GM18520 (cell line): Measurements from ENCODE around the gene CARHSP1.
"Not testable (repeated sequence)": the region's sequence is repeated elsewhere in the genome, so short reads cannot be mapped to it uniquely, and the experiment has no call there.

Source experiments
- ATAC-seq: cut with Tn5 transposase; IDR thresholded peaks from one replicate; pipeline ENCODE4 v1.9.1; 2021; ENCODE audit not compliant: unreplicated experiment

Gene CARHSP1

DNA sequence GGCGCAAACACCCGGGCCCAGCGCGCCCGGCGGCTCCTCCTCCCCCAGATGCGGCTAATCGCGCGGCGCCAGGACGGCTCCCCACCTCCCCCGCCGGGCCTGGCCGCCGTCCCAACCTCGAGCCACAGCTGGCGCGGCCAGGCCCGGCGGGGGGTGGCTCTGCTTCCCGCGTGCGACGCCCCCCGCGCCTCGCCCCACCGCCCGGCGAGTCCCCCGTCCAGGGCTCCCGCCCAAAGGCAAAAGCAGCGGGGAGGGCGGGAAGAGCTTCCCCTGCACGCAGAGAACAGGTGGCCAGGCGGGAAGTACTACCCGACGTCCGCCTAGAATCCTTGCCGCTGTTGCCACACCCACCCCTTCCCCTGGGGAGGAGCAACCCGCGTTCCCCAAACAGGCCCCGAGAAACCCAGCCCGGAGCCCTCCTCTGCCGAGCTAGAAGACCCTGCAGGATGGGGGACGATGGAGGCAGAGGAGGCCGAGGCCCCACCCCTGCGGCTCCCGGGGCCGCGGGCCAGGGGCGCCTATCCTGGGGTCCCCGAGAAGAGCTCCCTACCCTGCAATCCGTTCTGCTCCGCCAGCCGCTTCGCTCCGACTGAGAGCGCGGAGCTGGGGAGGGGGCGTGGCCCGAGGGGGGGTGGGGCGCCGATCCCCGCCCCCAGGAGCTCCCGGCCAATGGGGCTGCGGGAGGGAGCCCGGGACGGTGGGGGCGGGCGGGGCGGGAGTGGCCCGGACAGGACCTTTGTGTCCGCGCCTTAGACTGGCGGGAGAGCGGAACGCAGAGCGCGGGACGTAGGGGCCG lies at the start of gene CARHSP1:
Gene CARHSP1, minus strand, starts transcription at position 591 of the 796 bp plus-strand sequence. CDS start 9,678 bp downstream, outside the sequence.
- ATAC-seq: peak; percentile 67

DNA sequence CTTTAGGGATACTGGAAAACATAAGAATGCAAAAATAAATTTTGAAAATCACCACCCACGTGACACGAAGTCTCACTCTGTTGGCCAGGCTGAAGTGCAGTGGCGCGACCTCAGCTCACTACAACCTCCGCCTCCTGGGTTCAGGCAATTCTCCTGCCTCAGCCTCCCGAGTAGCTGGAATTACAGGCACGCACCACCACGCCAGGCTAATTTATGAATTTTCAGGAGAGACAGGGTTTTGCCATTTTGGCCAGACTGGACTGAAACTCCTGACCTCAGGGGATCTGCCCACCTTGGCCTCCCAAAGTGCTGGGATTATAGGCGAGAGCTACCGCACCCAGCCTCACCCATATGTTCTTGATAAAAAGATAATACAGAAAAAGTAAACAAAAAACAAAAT lies 48.5 kb upstream of the CARHSP1 start:
- not testable (repeated sequence) for ATAC-seq

DNA sequence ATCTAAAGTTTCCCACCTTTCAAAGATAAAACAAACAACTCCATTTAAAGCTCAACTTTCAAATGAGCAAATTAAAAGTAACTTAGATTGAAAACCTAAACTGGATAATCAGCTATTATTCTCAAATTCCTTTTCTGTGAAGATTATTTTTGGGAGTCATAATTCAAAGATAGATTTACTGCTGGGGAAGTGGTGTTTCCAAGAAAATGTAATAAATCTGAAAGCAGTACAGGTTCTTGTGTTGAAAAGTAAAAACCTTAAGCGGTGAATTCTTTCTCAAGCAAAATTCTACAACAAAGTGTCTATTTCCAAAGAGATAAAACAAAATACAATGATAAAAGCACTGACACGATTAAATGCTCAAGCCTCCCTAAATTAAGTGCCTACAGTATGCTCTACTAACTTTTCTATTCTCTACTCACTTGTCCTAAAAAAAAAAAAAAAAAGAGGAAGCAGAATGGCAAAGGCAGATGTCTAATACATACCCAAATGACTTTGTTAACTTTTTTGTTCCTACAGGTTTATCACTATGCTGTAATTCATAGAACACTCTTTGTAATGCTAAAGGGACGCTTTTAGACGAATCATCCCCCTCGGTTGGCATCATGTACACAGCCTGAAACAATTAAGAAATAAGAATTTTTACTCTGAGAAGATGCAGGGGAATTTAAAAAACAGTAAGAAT lies 47.9 kb upstream of the CARHSP1 start:
- ATAC-seq: no peak

DNA sequence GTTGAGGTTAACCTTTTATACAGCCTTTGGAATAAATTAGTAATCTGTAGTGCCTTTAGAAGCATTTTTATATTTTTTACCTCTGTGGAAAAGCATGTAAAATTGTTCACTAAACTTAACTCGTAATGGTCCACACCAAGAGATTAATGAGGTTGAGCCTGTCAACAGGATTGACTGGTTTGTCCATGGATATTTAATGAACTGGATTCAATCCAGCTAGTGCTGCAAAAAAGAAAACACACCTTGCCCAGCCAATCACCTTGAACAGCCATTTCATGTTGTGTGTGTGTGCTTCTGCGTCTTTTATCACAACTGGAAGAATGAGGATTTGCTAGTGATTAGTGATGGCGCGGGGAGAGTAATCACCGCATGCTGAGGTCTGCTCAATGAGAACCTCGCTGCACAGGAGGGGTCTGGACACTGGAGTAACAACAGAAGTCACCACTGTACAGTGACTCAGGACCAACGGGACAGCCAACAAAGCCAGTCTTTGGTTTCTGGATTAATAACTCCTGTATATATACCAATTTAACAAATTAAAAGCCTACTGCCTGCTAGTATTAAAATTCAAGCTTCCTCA lies 47.0 kb upstream of the CARHSP1 start:
- ATAC-seq: no peak

DNA sequence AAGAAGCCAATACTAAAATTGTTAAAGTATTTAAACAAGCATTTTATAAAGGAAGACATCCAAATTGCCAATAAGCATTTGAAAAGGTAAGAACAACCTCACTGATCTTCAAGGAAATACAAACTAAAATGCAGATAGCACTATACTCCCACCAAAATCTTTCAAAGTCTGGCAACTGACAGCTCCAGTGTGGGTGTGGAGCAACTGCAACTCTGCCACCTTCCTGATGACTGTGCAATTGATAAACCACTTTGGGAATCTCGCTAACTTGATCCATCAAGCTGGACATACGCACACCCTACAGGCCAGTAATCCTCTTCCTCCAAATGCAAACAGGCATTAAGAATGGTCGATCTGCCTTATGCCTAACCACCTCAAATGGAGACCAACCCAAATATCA lies 45.3 kb upstream of the CARHSP1 start:
- ATAC-seq: no peak

DNA sequence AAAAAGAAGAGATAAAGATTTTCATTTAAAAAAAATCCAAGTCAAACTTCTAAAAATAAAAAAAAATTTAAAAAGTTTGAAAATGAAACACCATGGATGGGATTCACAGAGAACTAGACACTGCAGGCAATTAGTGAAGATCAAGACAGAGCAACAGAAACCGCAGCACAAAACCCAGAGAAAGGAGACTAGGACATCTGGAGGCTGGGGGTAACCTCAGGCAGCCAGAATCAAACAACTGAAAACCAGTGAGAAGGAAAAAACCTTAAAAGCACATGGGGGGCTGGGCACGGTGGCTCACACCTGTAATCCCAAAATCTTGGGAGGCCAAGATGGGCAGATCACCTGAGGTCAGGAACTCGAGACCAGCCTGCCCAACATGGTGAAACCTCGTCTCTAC lies 44.0 kb upstream of the CARHSP1 start:
- ATAC-seq: no peak

DNA sequence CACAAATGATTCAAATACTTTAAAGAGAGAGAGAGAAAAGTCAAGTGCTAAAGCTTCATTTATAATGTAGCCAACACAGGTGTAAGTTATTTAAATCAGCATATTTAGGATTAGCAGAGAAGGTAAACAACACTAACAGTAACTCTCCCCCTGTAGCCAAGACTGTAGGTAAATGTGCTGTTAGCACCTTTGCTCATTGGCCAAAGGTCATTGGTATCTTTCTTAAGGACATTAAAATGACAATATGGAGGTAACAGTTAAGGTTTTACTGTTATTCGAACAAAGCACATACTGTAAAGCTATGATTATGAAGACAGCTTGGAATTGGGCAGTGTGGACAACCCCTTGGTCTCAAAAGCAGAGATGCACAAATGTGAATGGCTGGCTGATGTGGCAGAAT lies 42.0 kb upstream of the CARHSP1 start:
- no peak for ATAC-seq

DNA sequence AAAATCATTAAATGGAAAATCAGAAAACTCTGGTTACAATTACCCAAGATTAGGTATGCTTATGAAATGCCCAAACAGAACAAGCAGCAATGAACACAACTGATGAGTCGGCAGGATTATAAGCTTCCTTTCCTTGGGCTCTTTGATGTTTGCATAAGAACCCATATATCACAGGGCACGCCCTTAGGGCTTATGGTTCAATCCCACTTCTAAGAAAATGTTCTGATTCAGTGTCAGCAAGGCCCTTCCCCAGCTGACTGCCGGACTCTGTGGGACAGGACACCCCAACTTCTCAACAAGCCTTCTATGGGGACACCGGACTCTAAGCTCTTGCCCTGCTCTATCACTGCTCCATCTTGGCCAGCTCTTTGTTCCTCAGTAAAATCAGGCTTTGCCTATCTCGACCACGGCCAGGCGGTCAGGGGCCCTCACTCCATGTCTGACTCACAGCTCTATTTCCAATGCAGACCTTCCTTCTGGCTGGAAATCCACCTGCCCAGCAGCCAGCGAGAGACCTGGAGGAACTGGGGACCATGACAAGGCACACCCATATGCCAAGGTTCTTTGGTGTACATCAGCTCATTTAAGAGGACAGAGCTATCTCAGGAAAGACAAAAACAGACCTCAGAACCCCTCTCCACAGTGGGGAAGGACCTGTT lies 40.1 kb upstream of the CARHSP1 start:
- no peak for ATAC-seq

DNA sequence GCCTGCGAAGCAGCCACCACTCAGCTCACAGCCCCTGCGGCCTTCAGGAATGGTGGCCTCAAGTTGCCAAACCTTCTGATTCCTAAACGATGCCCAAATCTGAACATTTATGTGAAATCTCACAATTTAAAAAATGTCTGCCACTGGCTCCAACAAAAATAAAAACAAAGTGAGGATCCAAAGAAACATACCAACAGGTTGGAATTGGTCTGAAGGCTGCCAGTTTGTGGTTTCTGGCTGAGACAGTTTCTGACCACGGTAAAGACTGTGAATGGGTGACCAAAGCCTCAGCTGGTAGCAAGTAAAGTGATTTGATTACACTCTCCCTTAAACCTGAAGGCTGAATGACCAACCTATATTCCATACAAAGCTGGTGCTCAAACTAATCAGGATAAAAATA lies 38.3 kb upstream of the CARHSP1 start:
- ATAC-seq: no peak

DNA sequence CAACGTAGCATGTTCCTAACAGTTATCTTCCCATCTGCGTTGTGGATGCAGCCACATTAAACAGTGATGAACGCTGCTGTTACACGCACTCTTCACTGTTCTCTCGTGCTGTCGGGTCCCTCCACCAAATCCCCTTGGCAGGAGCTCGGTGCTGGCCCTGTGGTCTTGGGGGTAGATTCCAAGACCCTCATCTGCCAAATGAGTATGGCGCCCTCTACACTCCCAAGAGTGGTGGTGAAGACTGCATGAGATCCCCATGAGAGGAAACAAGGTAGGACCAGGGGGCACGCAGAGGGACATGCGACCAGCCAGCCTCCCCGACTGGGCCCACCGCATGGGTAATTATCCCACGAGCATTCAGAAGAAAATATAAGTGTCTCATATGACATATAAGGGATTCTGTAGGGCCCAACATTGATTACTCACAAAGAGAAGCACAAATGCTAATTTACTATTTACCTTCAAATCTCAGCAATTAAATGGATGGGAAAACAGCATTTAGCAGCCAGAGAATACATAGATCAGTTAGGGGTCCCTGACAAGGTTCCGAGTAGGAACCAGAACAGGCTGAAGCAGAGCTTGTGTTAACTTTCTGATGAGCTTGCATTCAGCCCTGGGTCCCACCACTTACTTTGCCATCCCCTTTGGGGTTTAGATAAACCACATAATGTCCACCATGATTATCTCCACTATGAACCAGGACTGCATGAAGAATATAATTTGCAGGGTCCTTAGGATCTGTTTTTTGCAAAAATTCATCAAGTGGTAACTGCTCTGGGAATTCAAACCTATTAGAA lies 37.2 kb upstream of the CARHSP1 start:
- no peak for ATAC-seq

DNA sequence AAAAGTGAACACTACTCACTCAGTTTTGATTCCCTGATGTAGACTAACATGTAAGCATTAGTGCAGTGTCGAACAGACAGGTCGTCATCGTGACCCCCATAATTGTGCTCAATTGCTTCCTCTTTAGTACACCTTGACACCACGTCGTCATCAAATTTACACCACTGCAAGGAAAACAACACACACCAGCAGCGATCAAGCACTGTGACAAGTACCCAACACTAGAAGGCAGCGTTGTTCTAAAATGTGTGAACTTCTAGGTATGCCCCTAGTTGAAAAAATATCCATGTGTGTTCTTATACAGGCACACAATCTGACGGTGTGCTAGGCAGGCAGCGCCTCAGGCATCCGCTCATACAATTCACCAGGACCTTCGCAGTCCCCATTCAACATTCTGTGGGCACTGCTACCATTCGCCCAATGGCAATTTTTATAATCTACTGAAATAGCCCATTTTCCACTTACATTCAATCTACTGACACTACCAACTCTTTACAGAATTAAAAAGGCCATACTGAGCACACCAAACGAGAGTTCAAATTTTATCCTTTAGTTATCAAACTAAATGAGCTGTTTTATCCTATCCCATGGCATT lies 36.5 kb upstream of the CARHSP1 start:
- no peak for ATAC-seq

DNA sequence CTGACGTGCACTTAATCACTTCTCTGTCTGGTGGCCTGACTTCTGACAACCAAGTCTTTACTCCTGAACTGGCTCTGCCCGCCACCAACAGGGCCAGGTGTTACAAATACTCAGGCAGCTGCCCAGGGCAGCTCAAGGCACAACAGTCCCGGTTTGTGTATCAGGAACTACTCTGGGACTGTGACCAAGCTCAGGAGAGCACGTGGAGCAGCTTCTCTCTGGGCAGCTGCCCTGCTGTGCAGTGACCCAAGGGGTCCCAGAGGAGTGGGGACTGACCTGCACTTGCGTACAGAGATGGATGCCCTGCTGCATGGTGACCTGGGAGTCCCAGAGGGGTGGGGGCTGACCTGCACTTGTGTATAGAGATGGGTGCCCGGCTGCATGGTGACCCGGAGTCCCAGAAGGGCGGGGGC lies 35.2 kb upstream of the CARHSP1 start:
- no peak for ATAC-seq

DNA sequence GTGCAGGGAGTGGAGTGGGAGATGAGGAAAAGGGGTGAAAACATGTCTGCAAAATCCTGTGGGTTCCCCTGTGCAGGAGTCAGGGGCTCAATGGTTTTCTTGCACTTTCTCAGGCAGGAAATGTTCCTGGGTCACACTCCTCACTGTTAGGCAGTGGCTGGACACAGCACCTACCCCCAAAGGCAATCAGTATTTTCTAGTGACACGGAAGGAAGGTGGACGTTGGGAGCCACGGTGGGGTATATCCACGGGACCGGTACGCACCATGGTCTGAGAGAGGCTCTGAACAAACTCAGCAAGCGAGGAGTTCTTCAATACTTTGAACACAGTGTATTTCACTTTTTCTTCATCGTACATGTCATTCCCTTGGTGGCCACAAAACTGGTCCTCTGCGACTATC lies 34.2 kb upstream of the CARHSP1 start:
- ATAC-seq: no peak

DNA sequence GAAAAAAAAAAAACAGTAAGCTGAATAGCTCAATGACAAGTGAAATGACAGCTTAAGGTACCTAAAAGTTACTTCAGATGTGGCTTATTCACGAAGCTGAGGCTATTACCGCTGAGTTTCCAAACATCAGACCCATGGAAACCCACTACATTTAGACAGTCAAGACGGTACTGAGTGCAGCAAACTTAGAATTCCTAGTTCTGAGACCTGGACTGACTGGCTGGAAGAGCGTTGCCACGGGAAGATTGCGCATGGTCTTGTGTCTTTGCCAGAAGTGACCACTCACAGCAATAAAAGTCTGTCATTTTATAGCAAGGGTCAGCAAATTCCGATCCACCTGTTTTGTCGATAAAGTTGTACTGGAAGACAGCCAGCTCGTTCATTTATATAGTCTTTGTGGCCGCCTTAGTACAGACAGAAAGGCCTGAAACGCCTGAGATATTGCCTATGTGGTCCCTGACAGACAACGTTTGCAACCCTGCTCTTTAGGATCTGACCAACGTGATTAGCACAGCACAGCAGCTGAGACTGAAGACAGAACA lies 32.6 kb upstream of the CARHSP1 start:
- no peak for ATAC-seq

DNA sequence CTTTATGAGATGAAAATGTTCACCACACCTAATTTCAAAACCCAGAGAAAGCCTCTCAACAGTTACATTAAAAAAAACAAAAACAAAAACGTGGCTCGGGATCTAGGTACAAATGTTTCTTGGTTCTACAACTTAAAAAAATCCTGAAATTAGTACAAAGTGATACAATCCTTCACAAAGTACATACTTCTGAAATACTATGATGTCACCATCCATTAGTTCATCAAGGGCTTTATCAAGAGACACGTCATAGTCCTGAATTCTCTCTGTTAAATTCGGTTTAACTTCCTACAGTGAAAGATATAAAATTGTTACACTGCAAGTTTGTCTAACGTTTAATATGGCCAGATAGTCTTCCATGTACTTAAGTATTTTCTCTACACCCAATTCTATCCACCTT lies 31.5 kb upstream of the CARHSP1 start:
- ATAC-seq: no peak

DNA sequence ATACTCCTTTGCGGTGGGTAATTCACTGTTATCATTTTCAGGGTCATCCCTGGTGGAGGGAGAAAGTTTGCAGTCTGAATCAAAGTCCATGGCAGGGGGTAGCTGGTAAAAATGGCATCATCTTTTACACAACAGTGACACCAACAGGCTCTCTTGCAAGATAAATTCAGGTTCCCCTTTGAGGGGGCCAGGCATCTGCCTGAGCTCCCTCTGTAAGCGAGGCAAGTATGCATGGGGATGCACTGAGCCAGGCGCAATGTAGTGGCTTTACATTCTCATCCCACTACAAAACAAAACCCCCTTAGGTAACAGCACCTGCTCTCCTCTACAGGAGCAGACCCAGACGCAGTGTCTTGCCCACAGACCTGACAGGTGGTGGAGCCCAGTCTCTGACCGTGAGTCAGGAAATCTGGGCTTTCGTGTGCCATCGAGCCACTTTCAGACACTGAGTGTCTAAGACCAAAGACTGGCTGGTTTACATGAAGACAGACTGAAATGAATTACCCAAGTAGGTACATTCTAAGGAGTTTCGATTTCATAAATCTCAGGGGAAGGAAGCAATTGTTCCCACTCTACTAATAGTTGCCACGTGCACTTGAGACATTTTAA lies 31.0 kb upstream of the CARHSP1 start:
- ATAC-seq: no peak

DNA sequence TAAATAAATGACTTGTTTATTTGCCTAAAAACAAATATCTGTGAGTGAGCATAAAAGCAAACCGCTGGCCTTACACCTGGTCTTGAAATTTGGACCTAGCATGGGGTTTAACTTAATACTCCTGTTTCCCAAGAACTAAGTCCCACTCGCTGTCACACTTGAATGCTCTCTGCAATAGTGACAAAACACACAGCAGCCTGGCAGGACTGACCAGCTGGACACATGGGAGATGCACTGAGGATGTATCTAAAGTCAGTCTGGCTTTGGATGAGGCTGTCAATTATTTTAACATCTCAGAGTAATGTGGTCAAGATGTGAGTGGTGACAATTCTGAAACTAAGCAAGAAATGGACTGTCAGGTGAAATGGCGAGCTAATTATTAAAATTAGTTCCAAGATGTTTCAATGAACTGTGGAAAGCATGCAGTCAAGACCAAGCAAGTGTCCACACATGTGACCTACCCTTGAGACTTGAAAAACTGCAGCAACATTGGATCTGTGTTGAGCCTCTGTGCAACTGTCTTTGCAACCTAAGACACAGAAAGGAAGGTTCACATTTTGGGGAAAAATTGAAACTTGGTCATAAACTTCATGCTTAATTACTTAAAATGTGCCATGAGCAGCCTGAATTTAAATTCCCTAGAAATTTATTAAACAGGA lies 30.0 kb upstream of the CARHSP1 start:
- ATAC-seq: no peak

DNA sequence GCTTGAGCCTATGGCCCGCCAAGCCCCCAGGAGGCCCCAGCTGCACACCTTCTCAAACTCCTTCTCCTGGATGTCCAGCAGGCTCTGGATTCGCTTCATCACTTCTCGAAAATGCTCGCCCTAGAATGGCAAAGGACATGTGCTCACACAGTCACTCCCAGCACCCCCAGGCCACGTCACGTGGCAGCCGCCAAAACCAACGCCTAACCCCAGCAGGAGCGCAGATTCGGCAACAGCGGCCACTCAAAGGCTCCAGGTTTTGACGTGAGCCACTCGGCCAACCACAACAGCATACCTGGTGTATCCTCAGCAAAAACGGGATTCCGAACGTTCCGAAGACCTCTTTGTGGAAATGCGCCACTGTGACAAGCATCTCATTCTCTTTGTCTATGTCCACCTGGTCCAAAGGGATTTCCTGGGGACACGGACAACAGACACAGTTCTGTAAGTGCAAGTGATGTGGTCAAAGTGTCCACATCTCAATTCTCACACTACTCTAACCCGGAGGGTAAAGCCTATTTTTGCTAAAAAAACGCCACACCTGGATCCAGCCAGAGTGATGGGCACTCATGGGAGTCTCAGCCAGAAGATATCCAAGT lies 26.0 kb upstream of the CARHSP1 start:
- ATAC-seq: no peak
